ENCODE results near the gene UNC13A. TPM values are rescaled to one million over a fixed set of nuclear protein-coding genes. Genes with fewer than 3 reads are reported as not detected.

The UNC13A gene
- total and polyA plus RNA-seq, 2 of the 13 experiments (the other 11 are each of a cell fraction or from before 2014, with no cell fraction given) = 0.11 to 0.45 TPM

DNA sequence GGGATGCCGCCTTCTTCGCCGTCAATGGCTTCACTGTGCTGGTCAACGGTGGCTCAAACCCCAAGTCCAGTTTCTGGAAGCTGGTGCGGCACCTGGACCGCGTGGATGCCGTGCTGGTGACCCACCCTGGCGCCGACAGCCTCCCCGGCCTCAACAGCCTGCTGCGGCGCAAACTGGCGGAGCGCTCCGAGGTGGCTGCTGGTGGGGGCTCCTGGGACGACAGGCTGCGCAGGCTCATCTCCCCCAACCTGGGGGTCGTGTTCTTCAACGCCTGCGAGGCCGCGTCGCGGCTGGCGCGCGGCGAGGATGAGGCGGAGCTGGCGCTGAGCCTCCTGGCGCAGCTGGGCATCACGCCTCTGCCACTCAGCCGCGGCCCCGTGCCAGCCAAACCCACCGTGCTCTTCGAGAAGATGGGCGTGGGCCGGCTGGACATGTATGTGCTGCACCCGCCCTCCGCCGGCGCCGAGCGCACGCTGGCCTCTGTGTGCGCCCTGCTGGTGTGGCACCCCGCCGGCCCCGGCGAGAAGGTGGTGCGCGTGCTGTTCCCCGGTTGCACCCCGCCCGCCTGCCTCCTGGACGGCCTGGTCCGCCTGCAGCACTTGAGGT is 38.1 kb upstream of the UNC13A start:
- ChIA-PET POLR2A (no interaction called here), CTCF (ENCODE audit: low intra/inter-chr PET ratio, low total read pairs) (no interaction called here)
- WGBS (ENCODE audit: low lambda C conversion rate) = 97% methylated on average over 34 of the region's 59 CpGs

DNA sequence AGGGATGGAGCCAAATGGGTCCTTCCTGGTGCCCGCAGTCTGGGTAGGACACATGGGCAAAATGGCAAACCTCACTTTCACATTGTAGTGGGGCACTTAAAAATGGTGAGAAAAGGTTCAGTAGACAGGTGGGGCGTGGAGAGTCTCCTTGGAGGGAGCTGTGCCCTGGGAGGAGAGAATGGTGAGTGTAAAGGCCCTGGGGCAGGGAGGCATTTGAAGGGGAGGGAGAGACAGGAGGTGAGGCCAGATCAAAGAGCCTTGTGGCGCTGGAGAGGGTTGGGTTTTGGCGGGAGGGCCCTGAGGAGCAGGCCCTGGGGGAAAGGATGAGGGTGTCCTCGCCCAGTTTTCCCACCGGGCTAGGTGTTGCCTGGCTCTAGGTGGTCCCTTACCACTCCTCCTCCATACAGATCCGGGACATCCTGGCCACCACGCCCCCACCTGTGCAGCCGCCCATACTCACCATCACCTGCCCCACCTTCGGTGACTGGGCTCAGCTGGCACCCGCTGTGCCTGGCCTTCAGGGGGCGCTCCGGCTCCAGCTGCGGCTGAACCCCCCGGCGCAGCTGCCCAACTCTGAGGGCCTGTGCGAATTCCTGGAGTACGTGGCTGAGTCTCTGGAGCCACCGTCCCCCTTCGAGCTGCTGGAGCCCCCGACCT is 37.4 kb upstream of the UNC13A start:
- Histone ChIP-seq H3K27ac (ENCODE audit: extremely low read length, insufficient read depth, low read length) (no peak overlapping the region), H3K9ac (ENCODE audit: insufficient read depth, low read depth, low read length) (no peak overlapping the region), H3K36me3 (replicated peaks in 1 of 2; ENCODE audit: control insufficient read depth in 1 of 2, insufficient read depth in 2 of 2, low read length in 2 of 2) (peaks cover 25 to 33% of the 10 kb centered on the region in 2 experiments; a peak in 4 of 5 replicates), H3K4me1 (ENCODE audit: insufficient read depth, low read length) (peaks cover 12% of the 10 kb centered on the region), H3K9me3 (ENCODE audit: low read length) (no peaks in the 10 kb centered on the region), H4K20me1 (ENCODE audit: insufficient read depth, low read length) (peaks cover 3% of the 10 kb centered on the region; the same call in 1 of the 2 replicates), H3K27me3 (ENCODE audit: control insufficient read depth in 1 of 2, insufficient read depth in 2 of 2, low read length in 2 of 2) (no peaks in the 10 kb centered on the region), H3K4me3 (replicated peaks in 1 of 3; ENCODE audit: insufficient read depth in 1 of 3, low read depth in 2 of 3, low read length in 3 of 3) (no peak overlapping the region), H3K4me2 (ENCODE audit: low read depth, low read length) (no peak overlapping the region), H3K79me2 (ENCODE audit: insufficient read depth, low read length) (peaks cover 10% of the 10 kb centered on the region), H2AFZ (ENCODE audit: low read length) (no peak overlapping the region)
- FAIRE-seq (no peak), ATAC-seq (peak; percentile 35), DNase-seq (ENCODE audit: low spot score) (no peak)
- no TSS peak for BruUV-seq (replicated peaks)
- intact Hi-C loops (cut with micrococcal nuclease; ENCODE audit: unreplicated experiment) = no loop called here
- 96% methylated on average over 6 of the region's 21 CpGs for WGBS (ENCODE audit: low lambda C conversion rate)
- in situ Hi-C loops (cut with HindIII; ENCODE audit: extremely low pct_ligation_motif_present, low pct_unique_long_range_greater_than_20kb) = no loop called here
- ChIA-PET CTCF (ENCODE audit: low intra/inter-chr PET ratio, low total read pairs) (no interaction called here), POLR2A (no interaction called here)
- TF ChIP-seq, protein P1, sequence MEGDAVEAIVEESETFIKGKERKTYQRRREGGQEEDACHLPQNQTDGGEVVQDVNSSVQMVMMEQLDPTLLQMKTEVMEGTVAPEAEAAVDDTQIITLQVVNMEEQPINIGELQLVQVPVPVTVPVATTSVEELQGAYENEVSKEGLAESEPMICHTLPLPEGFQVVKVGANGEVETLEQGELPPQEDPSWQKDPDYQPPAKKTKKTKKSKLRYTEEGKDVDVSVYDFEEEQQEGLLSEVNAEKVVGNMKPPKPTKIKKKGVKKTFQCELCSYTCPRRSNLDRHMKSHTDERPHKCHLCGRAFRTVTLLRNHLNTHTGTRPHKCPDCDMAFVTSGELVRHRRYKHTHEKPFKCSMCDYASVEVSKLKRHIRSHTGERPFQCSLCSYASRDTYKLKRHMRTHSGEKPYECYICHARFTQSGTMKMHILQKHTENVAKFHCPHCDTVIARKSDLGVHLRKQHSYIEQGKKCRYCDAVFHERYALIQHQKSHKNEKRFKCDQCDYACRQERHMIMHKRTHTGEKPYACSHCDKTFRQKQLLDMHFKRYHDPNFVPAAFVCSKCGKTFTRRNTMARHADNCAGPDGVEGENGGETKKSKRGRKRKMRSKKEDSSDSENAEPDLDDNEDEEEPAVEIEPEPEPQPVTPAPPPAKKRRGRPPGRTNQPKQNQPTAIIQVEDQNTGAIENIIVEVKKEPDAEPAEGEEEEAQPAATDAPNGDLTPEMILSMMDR (CRISPR knock-in tag; IDR thresholded peaks at IDR 0.05) = peak; percentile 70
- TF ChIP-seq STAG1 (CRISPR knock-in tag; IDR thresholded peaks at IDR 0.05) (peak; percentile 48), ZNF790 (CRISPR knock-in tag; IDR thresholded peaks at IDR 0.05; ENCODE audit: borderline replicate concordance) (no peak)

More for the DNA sequence above, 38.1 kb upstream of the UNC13A start:
- intact Hi-C loops (cut with micrococcal nuclease; ENCODE audit: unreplicated experiment) (no loop called here), in situ Hi-C loops (cut with HindIII; ENCODE audit: extremely low pct_ligation_motif_present, low pct_unique_long_range_greater_than_20kb) (no loop called here)
- Histone ChIP-seq H3K36me3 (replicated peaks in 1 of 2; ENCODE audit: control insufficient read depth in 1 of 2, insufficient read depth in 2 of 2, low read length in 2 of 2) (peaks cover 25 to 33% of the 10 kb centered on the region in 2 experiments; a peak in 4 of 5 replicates), H3K27ac (ENCODE audit: extremely low read length, insufficient read depth, low read length) (no peak overlapping the region), H3K79me2 (ENCODE audit: insufficient read depth, low read length) (peaks cover 3% of the 10 kb centered on the region), H3K4me1 (ENCODE audit: insufficient read depth, low read length) (peaks cover 5% of the 10 kb centered on the region), H3K9me3 (ENCODE audit: low read length) (no peaks in the 10 kb centered on the region), H3K9ac (ENCODE audit: insufficient read depth, low read depth, low read length) (no peak overlapping the region), H3K27me3 (ENCODE audit: control insufficient read depth in 1 of 2, insufficient read depth in 2 of 2, low read length in 2 of 2) (no peaks in the 10 kb centered on the region), H2AFZ (ENCODE audit: low read length) (no peak overlapping the region), H4K20me1 (ENCODE audit: insufficient read depth, low read length) (peaks cover 3% of the 10 kb centered on the region; the same call in 1 of the 2 replicates), H3K4me3 (replicated peaks in 1 of 3; ENCODE audit: insufficient read depth in 1 of 3, low read depth in 2 of 3, low read length in 3 of 3) (no peak overlapping the region), H3K4me2 (ENCODE audit: low read depth, low read length) (no peak overlapping the region)
- no peak for TF ChIP-seq PHF8 (CRISPR knock-in tag; IDR thresholded peaks at IDR 0.05)
- no peak for TF ChIP-seq MIXL1 (CRISPR knock-in tag; IDR thresholded peaks at IDR 0.05)
- no peak for TF ChIP-seq ZSCAN12 (CRISPR knock-in tag; IDR thresholded peaks at IDR 0.05)
- TF ChIP-seq, protein P2, sequence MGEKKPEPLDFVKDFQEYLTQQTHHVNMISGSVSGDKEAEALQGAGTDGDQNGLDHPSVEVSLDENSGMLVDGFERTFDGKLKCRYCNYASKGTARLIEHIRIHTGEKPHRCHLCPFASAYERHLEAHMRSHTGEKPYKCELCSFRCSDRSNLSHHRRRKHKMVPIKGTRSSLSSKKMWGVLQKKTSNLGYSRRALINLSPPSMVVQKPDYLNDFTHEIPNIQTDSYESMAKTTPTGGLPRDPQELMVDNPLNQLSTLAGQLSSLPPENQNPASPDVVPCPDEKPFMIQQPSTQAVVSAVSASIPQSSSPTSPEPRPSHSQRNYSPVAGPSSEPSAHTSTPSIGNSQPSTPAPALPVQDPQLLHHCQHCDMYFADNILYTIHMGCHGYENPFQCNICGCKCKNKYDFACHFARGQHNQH (CRISPR knock-in tag; IDR thresholded peaks at IDR 0.05) = no peak
- TF ChIP-seq ZSCAN25 (CRISPR knock-in tag; IDR thresholded peaks at IDR 0.05) = no peak
- DNase-seq (ENCODE audit: low spot score) (no peak), FAIRE-seq (no peak), ATAC-seq (no peak)
- no TSS peak for BruUV-seq (replicated peaks)

All from HepG2 (cell line).